GM23248 (cell line): ENCODE results near the gene BLTP1.

Experiments used
- EZH2 ChIP-seq: fragments of 200-600 bp; sonication (generic); IDR thresholded peaks from 2 replicates; pipeline ENCODE4 v1.6.1; 2018; ENCODE audit warnings: antibody characterized with exemption, mild to moderate bottlenecking; ENCODE audit not compliant: insufficient read depth, poor library complexity, severe bottlenecking
- EZH2phosphoT487 ChIP-seq: fragments of 200-600 bp; sonication (generic); IDR thresholded peaks from 2 replicates; pipeline ENCODE4 v1.6.1; 2018; ENCODE audit warnings: antibody characterized with exemption, moderate library complexity, mild to moderate bottlenecking, low read depth; ENCODE audit not compliant: insufficient read depth

- TF ChIP-seq EZH2: no peak
- no peak for TF ChIP-seq EZH2phosphoT487
Observed at GRCh38 chr4:122178961-122179360, 26.8 kb downstream of the BLTP1 start.
